ENCODE measurements around the gene CCR9.

- TF ChIP-seq, protein P1, sequence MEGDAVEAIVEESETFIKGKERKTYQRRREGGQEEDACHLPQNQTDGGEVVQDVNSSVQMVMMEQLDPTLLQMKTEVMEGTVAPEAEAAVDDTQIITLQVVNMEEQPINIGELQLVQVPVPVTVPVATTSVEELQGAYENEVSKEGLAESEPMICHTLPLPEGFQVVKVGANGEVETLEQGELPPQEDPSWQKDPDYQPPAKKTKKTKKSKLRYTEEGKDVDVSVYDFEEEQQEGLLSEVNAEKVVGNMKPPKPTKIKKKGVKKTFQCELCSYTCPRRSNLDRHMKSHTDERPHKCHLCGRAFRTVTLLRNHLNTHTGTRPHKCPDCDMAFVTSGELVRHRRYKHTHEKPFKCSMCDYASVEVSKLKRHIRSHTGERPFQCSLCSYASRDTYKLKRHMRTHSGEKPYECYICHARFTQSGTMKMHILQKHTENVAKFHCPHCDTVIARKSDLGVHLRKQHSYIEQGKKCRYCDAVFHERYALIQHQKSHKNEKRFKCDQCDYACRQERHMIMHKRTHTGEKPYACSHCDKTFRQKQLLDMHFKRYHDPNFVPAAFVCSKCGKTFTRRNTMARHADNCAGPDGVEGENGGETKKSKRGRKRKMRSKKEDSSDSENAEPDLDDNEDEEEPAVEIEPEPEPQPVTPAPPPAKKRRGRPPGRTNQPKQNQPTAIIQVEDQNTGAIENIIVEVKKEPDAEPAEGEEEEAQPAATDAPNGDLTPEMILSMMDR (IDR thresholded peaks at IDR 0.05) = no peak
- no peak for TF ChIP-seq POLR2AphosphoS5 (IDR thresholded peaks at IDR 0.05)
These were observed 26.1 kb downstream of the CCR9 start for GRCh38 chr3:45912435-45912834.

Measured in stomach (tissue), 4 donors.